GM23248 (cell line): ENCODE results near the gene HTR3B.

Source experiments
- EZH2 ChIP-seq: fragments of 200-600 bp; sonication (generic); IDR thresholded peaks from 2 replicates; pipeline ENCODE4 v1.6.1; 2018; ENCODE audit warnings: antibody characterized with exemption, mild to moderate bottlenecking; ENCODE audit not compliant: insufficient read depth, poor library complexity, severe bottlenecking
- EZH2phosphoT487 ChIP-seq: fragments of 200-600 bp; sonication (generic); IDR thresholded peaks from 2 replicates; pipeline ENCODE4 v1.6.1; 2018; ENCODE audit warnings: antibody characterized with exemption, moderate library complexity, mild to moderate bottlenecking, low read depth; ENCODE audit not compliant: insufficient read depth

- TF ChIP-seq EZH2phosphoT487 (no peak), EZH2 (no peak)
These were observed 86.6 kb downstream of the HTR3B start for GRCh38 chr11:113991170-113991569.
